OCI-LY7 (cell line): ENCODE results near the gene RNF224.

Experiments
- EZH2phosphoT487 ChIP-seq: fragments of 200-600 bp; sonication (generic); IDR thresholded peaks from 2 replicates; pipeline ENCODE4 v1.6.1; 2018; ENCODE audit warnings: low read depth, borderline replicate concordance, mild to moderate bottlenecking, mixed run types, antibody characterized with exemption, low read length, moderate library complexity, mixed read lengths
- TF ChIP-seq, protein P1 (sequence below): fragments of 200-600 bp; sonication (generic); conservative IDR thresholded peaks from 2 replicates; pipeline ENCODE4 v1.5.1; 2014; ENCODE audit warnings: mild to moderate bottlenecking, antibody characterized with exemption, low read length, moderate library complexity, mixed read lengths

DNA sequence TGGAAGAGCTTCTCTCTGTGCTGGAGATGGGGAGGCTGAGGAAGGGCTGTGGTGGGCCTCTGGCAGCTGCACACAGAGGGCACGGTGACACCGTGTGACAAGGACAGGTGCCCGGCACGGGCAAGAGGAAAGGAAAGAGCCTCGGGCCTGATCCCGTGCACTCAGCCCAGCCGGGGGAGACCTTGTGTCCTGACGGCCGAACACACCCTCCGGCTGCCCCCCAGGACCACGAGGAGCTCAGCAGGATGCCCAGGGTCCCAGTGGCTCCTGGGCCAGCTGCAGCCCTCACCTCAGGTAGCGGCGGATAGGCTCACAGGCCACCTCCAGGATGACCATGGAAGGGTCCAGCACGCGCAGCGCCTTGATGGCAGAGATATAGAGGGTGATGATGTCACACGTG lies 44.5 kb upstream of the RNF224 start:
- TF ChIP-seq, protein P1, sequence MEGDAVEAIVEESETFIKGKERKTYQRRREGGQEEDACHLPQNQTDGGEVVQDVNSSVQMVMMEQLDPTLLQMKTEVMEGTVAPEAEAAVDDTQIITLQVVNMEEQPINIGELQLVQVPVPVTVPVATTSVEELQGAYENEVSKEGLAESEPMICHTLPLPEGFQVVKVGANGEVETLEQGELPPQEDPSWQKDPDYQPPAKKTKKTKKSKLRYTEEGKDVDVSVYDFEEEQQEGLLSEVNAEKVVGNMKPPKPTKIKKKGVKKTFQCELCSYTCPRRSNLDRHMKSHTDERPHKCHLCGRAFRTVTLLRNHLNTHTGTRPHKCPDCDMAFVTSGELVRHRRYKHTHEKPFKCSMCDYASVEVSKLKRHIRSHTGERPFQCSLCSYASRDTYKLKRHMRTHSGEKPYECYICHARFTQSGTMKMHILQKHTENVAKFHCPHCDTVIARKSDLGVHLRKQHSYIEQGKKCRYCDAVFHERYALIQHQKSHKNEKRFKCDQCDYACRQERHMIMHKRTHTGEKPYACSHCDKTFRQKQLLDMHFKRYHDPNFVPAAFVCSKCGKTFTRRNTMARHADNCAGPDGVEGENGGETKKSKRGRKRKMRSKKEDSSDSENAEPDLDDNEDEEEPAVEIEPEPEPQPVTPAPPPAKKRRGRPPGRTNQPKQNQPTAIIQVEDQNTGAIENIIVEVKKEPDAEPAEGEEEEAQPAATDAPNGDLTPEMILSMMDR: no peak
- no peak for TF ChIP-seq EZH2phosphoT487
